IMR-90 (cell line): ENCODE data around the gene FCHSD2. TPM values are rescaled to one million over a fixed set of nuclear protein-coding genes. Genes with fewer than 3 reads are reported as not detected.

ENCODE experiments used
- ATAC-seq: fragments of 200-7000 bp; cut with Tn5 transposase; 2 replicates; pipeline ENCODE4 v1.9.1; 2020; ENCODE audit warnings: low read depth, mild to moderate bottlenecking, moderate library complexity
- BruUV-seq: library from RNA; stranded (reverse); fragments of 400-500 nt; replicated peaks from 2 replicates; lab custom pipeline; 2021; lab: Mats Ljungman, UMichigan
- CTCF ChIA-PET: fragments of 300-600 bp; formaldehyde crosslinking; extraction: SDS; loops from one replicate; lab custom pipeline; 2021; ENCODE audit warnings: antibody characterized with exemption; lab: Yijun Ruan, JAX
- POLR2A ChIA-PET: fragments of 300-600 bp; sonication (Branson Sonifier 250); formaldehyde crosslinking; loops from one replicate; lab custom pipeline; 2022; ENCODE audit warnings: antibody characterized with exemption; ENCODE audit not compliant: unreplicated experiment; lab: Charles Lee
- DNase-seq: peaks from one replicate; pipeline ENCODE4 v3.0.0; 2013
- H2AFZ ChIP-seq: replicated peaks from 2 replicates; pipeline ENCODE3; 2013; ENCODE audit warnings: low read length, mild to moderate bottlenecking; ENCODE audit not compliant: poor library complexity
- H2AK5ac ChIP-seq: 2 replicates; pipeline ENCODE4 v1.6.1; 2013; ENCODE audit warnings: low read depth, low read length, inconsistent platforms
- H2AK9ac ChIP-seq: replicated peaks from 2 replicates; pipeline ENCODE3; 2013; ENCODE audit warnings: mild to moderate bottlenecking, low read depth, low read length, moderate library complexity; ENCODE audit not compliant: poor library complexity
- H2BK120ac ChIP-seq: 2 replicates; pipeline ENCODE4 v1.6.1; 2013; ENCODE audit warnings: low read depth, low read length, inconsistent platforms
- H2BK15ac ChIP-seq: 3 replicates; pipeline ENCODE4 v1.6.1; 2013; ENCODE audit warnings: low read depth, low read length, inconsistent platforms
- H2BK20ac ChIP-seq: 2 replicates; pipeline ENCODE4 v1.6.1; 2013; ENCODE audit warnings: low read depth, mild to moderate bottlenecking, inconsistent platforms, low read length, moderate library complexity
- H2BK5ac ChIP-seq: 2 replicates; pipeline ENCODE4 v1.6.1; 2013; ENCODE audit warnings: mild to moderate bottlenecking, low read depth, low read length, inconsistent platforms; ENCODE audit not compliant: poor library complexity, severe bottlenecking
- H3K14ac ChIP-seq: replicated peaks from 2 replicates; pipeline ENCODE4 v1.6.1; 2013; ENCODE audit warnings: low read depth, low read length, inconsistent platforms
- H3K18ac ChIP-seq: 2 replicates; pipeline ENCODE4 v1.6.1; 2013; ENCODE audit warnings: low read depth, low read length, control low read depth
- H3K23ac ChIP-seq: 2 replicates; pipeline ENCODE4 v1.6.1; 2013; ENCODE audit warnings: low read depth, low read length, inconsistent platforms
- H3K27ac ChIP-seq: 2 replicates; pipeline ENCODE4 v1.5.1; 2013; ENCODE audit warnings: mild to moderate bottlenecking, control low read depth, low read length; ENCODE audit not compliant: insufficient read depth
- H3K27me3 ChIP-seq: 2 replicates; pipeline ENCODE4 v1.6.1; 2013; ENCODE audit warnings: low read length; ENCODE audit not compliant: control insufficient read depth, insufficient read depth
- H3K36me3 ChIP-seq: 2 replicates; pipeline ENCODE4 v1.6.1; 2013; ENCODE audit warnings: low read length, mixed read lengths; ENCODE audit not compliant: control insufficient read depth, insufficient read depth
- H3K4ac ChIP-seq: 2 replicates; pipeline ENCODE4 v1.6.1; 2013; ENCODE audit warnings: low read depth, low read length, inconsistent platforms
- H3K4me1 ChIP-seq: 2 replicates; pipeline ENCODE4 v1.6.1; 2013; ENCODE audit warnings: low read length, mixed read lengths; ENCODE audit not compliant: control insufficient read depth, insufficient read depth
- H3K4me2 ChIP-seq: 2 replicates; pipeline ENCODE4 v1.6.1; 2013; ENCODE audit warnings: low read depth, mild to moderate bottlenecking, control low read depth, low read length, moderate library complexity
- H3K4me3 ChIP-seq: 2 replicates; pipeline ENCODE4 v1.5.1; 2013; ENCODE audit warnings: low read depth, mild to moderate bottlenecking, control low read depth, low read length, moderate library complexity; ENCODE audit not compliant: insufficient read depth
- H3K56ac ChIP-seq: 2 replicates; pipeline ENCODE4 v1.6.1; 2013; ENCODE audit warnings: low read length, inconsistent platforms; ENCODE audit not compliant: insufficient read depth; ENCODE audit errors: extremely low read depth
- H3K79me1 ChIP-seq, 2 experiments: 2 replicates each; pipeline ENCODE4 v1.6.1; 2013; ENCODE audit warnings: low read length in 2 of 2, inconsistent platforms in 1 of 2, low read depth in 1 of 2
- H3K9ac ChIP-seq: 2 replicates; pipeline ENCODE4 v1.6.1; 2013; ENCODE audit warnings: low read depth, low read length, control low read depth
- H3K9me1 ChIP-seq: 2 replicates; pipeline ENCODE4 v1.6.1; 2013; ENCODE audit warnings: low read length, inconsistent platforms; ENCODE audit not compliant: insufficient read depth
- H3K9me3 ChIP-seq: 2 replicates; pipeline ENCODE4 v1.6.1; 2013; ENCODE audit warnings: low read length; ENCODE audit not compliant: control insufficient read depth, insufficient read depth
- H4K20me1 ChIP-seq: 2 replicates; pipeline ENCODE4 v1.6.1; 2013; ENCODE audit warnings: low read length, inconsistent platforms; ENCODE audit not compliant: insufficient read depth
- H4K5ac ChIP-seq: 2 replicates; pipeline ENCODE4 v1.6.1; 2013; ENCODE audit warnings: mild to moderate bottlenecking, low read depth, low read length, control low read depth
- H4K8ac ChIP-seq, 2 experiments: 2 replicates each; pipeline ENCODE4 v1.6.1; 2013; ENCODE audit warnings: low read depth in 2 of 2, low read length in 2 of 2, control low read depth in 1 of 2, inconsistent platforms in 1 of 2
- H4K91ac ChIP-seq: 2 replicates; pipeline ENCODE4 v1.6.1; 2013; ENCODE audit warnings: low read depth, low read length, inconsistent platforms; ENCODE audit not compliant: insufficient read depth
- BHLHE40 ChIP-seq: fragments of 150-350 bp; IDR thresholded peaks from 2 replicates; pipeline ENCODE4 v1.6.1; 2016; ENCODE audit warnings: mild to moderate bottlenecking, low read depth, low read length
- CEBPB ChIP-seq: IDR thresholded peaks from 2 replicates; pipeline ENCODE4 v1.6.1; 2012; ENCODE audit warnings: low read depth, low read length, improper control_type of control experiment
- CHD1 ChIP-seq: IDR thresholded peaks from 2 replicates; pipeline ENCODE4 v1.6.1; 2012; ENCODE audit warnings: low read depth, low read length, improper control_type of control experiment
- NFE2L2 ChIP-seq: fragments of 150-350 bp; IDR thresholded peaks from 2 replicates; pipeline ENCODE4 v1.6.1; 2016; ENCODE audit warnings: low read depth, mild to moderate bottlenecking, low read length
- POLR2A ChIP-seq: IDR thresholded peaks from 2 replicates; pipeline ENCODE4 v1.6.1; 2012; ENCODE audit warnings: mild to moderate bottlenecking, low read depth, low read length
- RFX5 ChIP-seq: IDR thresholded peaks from 2 replicates; pipeline ENCODE4 v1.8.0; 2012; ENCODE audit warnings: low read depth, mild to moderate bottlenecking, low read length, moderate library complexity
- dilution Hi-C: fragments of 300-500 bp; cut with HindIII; formaldehyde crosslinking; loops from one replicate; pipeline ENCODE4 v1.14.3; 2018; ENCODE audit warnings: low sequenced_read_pairs; ENCODE audit not compliant: unreplicated experiment
- in situ Hi-C: fragments of 300-500 bp; cut with MboI; formaldehyde crosslinking; loops from 3 replicates; pipeline ENCODE4 v1.14.3; 2019; ENCODE audit warnings: low sequenced_read_pairs, inconsistent platforms, mixed read lengths
- intact Hi-C: fragments of 100-400 bp; cut with micrococcal nuclease; formaldehyde crosslinking; loops from 2 replicates; pipeline ENCODE4 v1.10.0; 2022
- polyA plus RNA-seq, 3 experiments: library from polyadenylated mRNA; depleted of rRNA; stranded (reverse); fragments of >200 nt; gene quantifications; 2 replicates each; pipeline ENCODE4 v1.2.3, GENCODE V29; 2012; ENCODE audit warnings: low replicate concordance in 1 of 3
- total RNA-seq: library from RNA; depleted of rRNA; stranded (reverse); fragments of >200 nt; gene quantifications from 2 replicates; pipeline ENCODE4 v1.2.3, GENCODE V29; 2012
- TF ChIP-seq, protein P1 (sequence below): fragments of 150-350 bp; IDR thresholded peaks from 2 replicates; pipeline ENCODE4 v1.6.1; 2016; ENCODE audit warnings: low read depth, mild to moderate bottlenecking, low read length, moderate library complexity, borderline replicate concordance
- TF ChIP-seq, protein P2 (sequence below): conservative IDR thresholded peaks from 2 replicates; pipeline ENCODE4 v1.5.1; 2012; ENCODE audit warnings: mild to moderate bottlenecking, low read depth, low read length, improper control_type of control experiment

FCHSD2 gene
- total and polyA plus RNA-seq, 2 of the 4 experiments (the other 2 are of a cell fraction), result 5.9 to 18.7 TPM

DNA sequence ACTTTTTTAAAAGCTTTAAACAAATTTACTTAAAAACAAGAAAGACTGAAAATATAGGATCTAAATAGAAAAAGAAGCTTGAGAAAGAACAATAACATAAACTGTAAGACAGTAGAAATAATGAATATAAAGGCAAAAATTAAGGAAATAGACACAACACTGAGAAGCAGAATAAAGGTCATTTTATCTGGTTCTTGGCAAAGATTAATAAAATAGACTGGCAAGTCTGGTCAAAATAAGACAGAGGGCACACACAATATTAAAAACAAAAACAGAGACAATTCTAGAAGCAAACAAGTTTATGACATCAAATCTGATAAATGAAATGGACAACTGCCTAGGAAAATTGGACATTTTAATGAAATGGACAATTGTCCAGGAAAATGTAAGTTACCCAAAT, 222.1 kb downstream of the FCHSD2 start:
- Histone ChIP-seq H3K9me3 (no peaks in the 10 kb centered on the region), H3K27ac (no peak overlapping the region), H2AK5ac (no peak overlapping the region), H3K4me3 (no peak overlapping the region), H3K4me1 (no peaks in the 10 kb centered on the region), H3K4me2 (no peak overlapping the region), H3K56ac (no peak overlapping the region), H2AFZ (no peak overlapping the region), H3K27me3 (no peaks in the 10 kb centered on the region), H2BK120ac (no peak overlapping the region), H3K14ac (no peak overlapping the region), H4K91ac (no peak overlapping the region), H3K9ac (no peak overlapping the region), H3K79me1 (peaks cover 3 to 12% of the 10 kb centered on the region in 2 experiments; a peak in 1 of 4 replicates), H4K8ac (no peak overlapping the region), H3K4ac (no peak overlapping the region), H3K18ac (no peak overlapping the region), H4K5ac (no peak overlapping the region), H2BK20ac (no peak overlapping the region), H2BK5ac (no peak overlapping the region), H2AK9ac (no peak overlapping the region), H3K9me1 (no peaks in the 10 kb centered on the region), H2BK15ac (no peak overlapping the region), H3K36me3 (no peaks in the 10 kb centered on the region), H4K20me1 (no peaks in the 10 kb centered on the region), H3K23ac (no peak overlapping the region)
- POLR2A ChIA-PET, result no interaction called here
- CTCF ChIA-PET, result interaction anchor here (1.9 kb wide), 1 partner anchor 316 kb away, joined by 4 read pairs; no protein-coding TSS in a partner anchor
- BruUV-seq, result no TSS peak
- TF ChIP-seq POLR2A (no peak), CEBPB (no peak), CHD1 (no peak), RFX5 (no peak), NFE2L2 (no peak), BHLHE40 (no peak)
- TF ChIP-seq, protein P1, sequence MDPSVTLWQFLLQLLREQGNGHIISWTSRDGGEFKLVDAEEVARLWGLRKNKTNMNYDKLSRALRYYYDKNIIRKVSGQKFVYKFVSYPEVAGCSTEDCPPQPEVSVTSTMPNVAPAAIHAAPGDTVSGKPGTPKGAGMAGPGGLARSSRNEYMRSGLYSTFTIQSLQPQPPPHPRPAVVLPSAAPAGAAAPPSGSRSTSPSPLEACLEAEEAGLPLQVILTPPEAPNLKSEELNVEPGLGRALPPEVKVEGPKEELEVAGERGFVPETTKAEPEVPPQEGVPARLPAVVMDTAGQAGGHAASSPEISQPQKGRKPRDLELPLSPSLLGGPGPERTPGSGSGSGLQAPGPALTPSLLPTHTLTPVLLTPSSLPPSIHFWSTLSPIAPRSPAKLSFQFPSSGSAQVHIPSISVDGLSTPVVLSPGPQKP, result no peak
- TF ChIP-seq, protein P2, sequence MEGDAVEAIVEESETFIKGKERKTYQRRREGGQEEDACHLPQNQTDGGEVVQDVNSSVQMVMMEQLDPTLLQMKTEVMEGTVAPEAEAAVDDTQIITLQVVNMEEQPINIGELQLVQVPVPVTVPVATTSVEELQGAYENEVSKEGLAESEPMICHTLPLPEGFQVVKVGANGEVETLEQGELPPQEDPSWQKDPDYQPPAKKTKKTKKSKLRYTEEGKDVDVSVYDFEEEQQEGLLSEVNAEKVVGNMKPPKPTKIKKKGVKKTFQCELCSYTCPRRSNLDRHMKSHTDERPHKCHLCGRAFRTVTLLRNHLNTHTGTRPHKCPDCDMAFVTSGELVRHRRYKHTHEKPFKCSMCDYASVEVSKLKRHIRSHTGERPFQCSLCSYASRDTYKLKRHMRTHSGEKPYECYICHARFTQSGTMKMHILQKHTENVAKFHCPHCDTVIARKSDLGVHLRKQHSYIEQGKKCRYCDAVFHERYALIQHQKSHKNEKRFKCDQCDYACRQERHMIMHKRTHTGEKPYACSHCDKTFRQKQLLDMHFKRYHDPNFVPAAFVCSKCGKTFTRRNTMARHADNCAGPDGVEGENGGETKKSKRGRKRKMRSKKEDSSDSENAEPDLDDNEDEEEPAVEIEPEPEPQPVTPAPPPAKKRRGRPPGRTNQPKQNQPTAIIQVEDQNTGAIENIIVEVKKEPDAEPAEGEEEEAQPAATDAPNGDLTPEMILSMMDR, result no peak
- intact Hi-C loops (no loop called here), dilution Hi-C loops (no loop called here), in situ Hi-C loops (no loop called here)
- DNase-seq, result no peak
- no peak for ATAC-seq
